HG03175 (cell line): ENCODE measurements around the gene PVALEF.

ENCODE experiments used
- ATAC-seq: cut with Tn5 transposase; IDR thresholded peaks from one replicate; pipeline ENCODE4 v1.9.1; 2021; ENCODE audit warnings: mild to moderate bottlenecking, moderate library complexity; ENCODE audit not compliant: unreplicated experiment

PVALEF gene

GRCh38 chr17:81194225-81194760 is 29.0 kb downstream of the PVALEF start:
- ATAC-seq: no peak

- no peak for ATAC-seq
These were observed 29.9 kb downstream of the PVALEF start for GRCh38 chr17:81194941-81195901.

- no peak for ATAC-seq
These were observed 30.7 kb downstream of the PVALEF start for GRCh38 chr17:81195941-81196495.

GRCh38 chr17:81196505-81197408 is 31.4 kb downstream of the PVALEF start:
- no peak for ATAC-seq

GRCh38 chr17:81197409-81197795 is 32.1 kb downstream of the PVALEF start:
- no peak for ATAC-seq

GRCh38 chr17:81197831-81198490 is 32.7 kb downstream of the PVALEF start:
- ATAC-seq: no peak

GRCh38 chr17:81198826-81199481 is 33.6 kb downstream of the PVALEF start:
- ATAC-seq: no peak

GRCh38 chr17:81199482-81199830 is 34.1 kb downstream of the PVALEF start:
- ATAC-seq: no peak

- no peak for ATAC-seq
These were observed 34.9 kb downstream of the PVALEF start for GRCh38 chr17:81200201-81200600.

- ATAC-seq: no peak
These were observed 35.6 kb downstream of the PVALEF start for GRCh38 chr17:81200695-81201580.

- ATAC-seq: no peak
These were observed 37.0 kb downstream of the PVALEF start for GRCh38 chr17:81202318-81202717.

GRCh38 chr17:81203136-81203535 is 37.8 kb downstream of the PVALEF start:
- no peak for ATAC-seq

GRCh38 chr17:81204578-81204977 is 39.3 kb downstream of the PVALEF start:
- no peak for ATAC-seq

- ATAC-seq: no peak
These were observed 40.9 kb downstream of the PVALEF start for GRCh38 chr17:81206166-81206565.

GRCh38 chr17:81206657-81207056 is 41.4 kb downstream of the PVALEF start:
- ATAC-seq: no peak

- no peak for ATAC-seq
These were observed 42.6 kb downstream of the PVALEF start for GRCh38 chr17:81207610-81208581.

- ATAC-seq: no peak
These were observed 43.3 kb downstream of the PVALEF start for GRCh38 chr17:81208651-81209050.

GRCh38 chr17:81209141-81209540 is 43.8 kb downstream of the PVALEF start:
- ATAC-seq: no peak
